MM.1S (cell line): ENCODE measurements around the gene SLIT3.

Experiments used
- DNase-seq: peaks from one replicate; pipeline ENCODE4 v3.0.0-alpha.2; 2015
- H2AFZ ChIP-seq: fragments of 300-600 bp; sonication (generic); 2 replicates; pipeline ENCODE4 v1.6.0; 2016; ENCODE audit warnings: antibody characterized with exemption, low read length
- H3F3A ChIP-seq: fragments of 300-600 bp; sonication (generic); 2 replicates; pipeline ENCODE4 v1.6.1; 2016; ENCODE audit warnings: mild to moderate bottlenecking, antibody characterized with exemption, low read length, moderate library complexity, mixed read lengths; ENCODE audit not compliant: insufficient read depth
- H3K27ac ChIP-seq: fragments of 300-600 bp; sonication (generic); 2 replicates; pipeline ENCODE4 v1.5.1; 2016; ENCODE audit warnings: mild to moderate bottlenecking, low read length
- H3K27me3 ChIP-seq: fragments of 300-600 bp; sonication (generic); replicated peaks from 2 replicates; pipeline ENCODE4 v1.6.0; 2016; ENCODE audit warnings: low read length; ENCODE audit not compliant: insufficient read depth
- H3K36me3 ChIP-seq: fragments of 300-600 bp; sonication (generic); replicated peaks from 2 replicates; pipeline ENCODE4 v1.6.1; 2016; ENCODE audit warnings: mild to moderate bottlenecking, low read length, mixed read lengths; ENCODE audit not compliant: insufficient read depth
- H3K4me1 ChIP-seq: fragments of 300-600 bp; sonication (generic); 2 replicates; pipeline ENCODE4 v1.6.1; 2016; ENCODE audit warnings: low read length, mixed read lengths
- H3K4me2 ChIP-seq: fragments of 300-600 bp; sonication (generic); 2 replicates; pipeline ENCODE4 v1.6.0; 2016; ENCODE audit warnings: low read depth, low read length
- H3K4me3 ChIP-seq: fragments of 300-600 bp; sonication (generic); 2 replicates; pipeline ENCODE4 v1.5.1; 2016; ENCODE audit warnings: low read length, mixed read lengths
- H3K79me2 ChIP-seq: fragments of 300-600 bp; sonication (generic); 2 replicates; pipeline ENCODE4 v1.6.1; 2016; ENCODE audit warnings: mixed run types, low read length, mixed read lengths
- H3K9ac ChIP-seq: fragments of 300-600 bp; sonication (generic); 2 replicates; pipeline ENCODE4 v1.6.1; 2016; ENCODE audit warnings: low read length, mixed read lengths
- H3K9me2 ChIP-seq: fragments of 300-600 bp; sonication (generic); replicated peaks from 2 replicates; pipeline ENCODE4 v1.6.1; 2016; ENCODE audit warnings: mild to moderate bottlenecking, low read length, mixed read lengths; ENCODE audit not compliant: insufficient read depth
- H3K9me3 ChIP-seq: fragments of 300-600 bp; sonication (generic); replicated peaks from 2 replicates; pipeline ENCODE4 v1.6.1; 2016; ENCODE audit warnings: mild to moderate bottlenecking, low read length, mixed read lengths; ENCODE audit not compliant: insufficient read depth
- H4K20me1 ChIP-seq: fragments of 300-600 bp; sonication (generic); 2 replicates; pipeline ENCODE4 v1.6.1; 2016; ENCODE audit warnings: mild to moderate bottlenecking, low read length, moderate library complexity, mixed read lengths; ENCODE audit not compliant: insufficient read depth
- EZH2 ChIP-seq: fragments of 300-600 bp; sonication (generic); optimal IDR thresholded peaks from 2 replicates; pipeline ENCODE3; 2017; ENCODE audit warnings: low read depth, mild to moderate bottlenecking, antibody characterized with exemption, low read length, mixed read lengths
- EZH2phosphoT487 ChIP-seq: fragments of 300-600 bp; sonication (generic); IDR thresholded peaks from 2 replicates; pipeline ENCODE4 v1.6.1; 2018; ENCODE audit warnings: antibody characterized with exemption, low read length
- TF ChIP-seq, protein P1 (sequence below): fragments of 300-600 bp; sonication (generic); IDR thresholded peaks from 2 replicates; pipeline ENCODE4 v1.5.1; 2016; ENCODE audit warnings: antibody characterized with exemption, low read length, mixed read lengths

The SLIT3 gene

DNA sequence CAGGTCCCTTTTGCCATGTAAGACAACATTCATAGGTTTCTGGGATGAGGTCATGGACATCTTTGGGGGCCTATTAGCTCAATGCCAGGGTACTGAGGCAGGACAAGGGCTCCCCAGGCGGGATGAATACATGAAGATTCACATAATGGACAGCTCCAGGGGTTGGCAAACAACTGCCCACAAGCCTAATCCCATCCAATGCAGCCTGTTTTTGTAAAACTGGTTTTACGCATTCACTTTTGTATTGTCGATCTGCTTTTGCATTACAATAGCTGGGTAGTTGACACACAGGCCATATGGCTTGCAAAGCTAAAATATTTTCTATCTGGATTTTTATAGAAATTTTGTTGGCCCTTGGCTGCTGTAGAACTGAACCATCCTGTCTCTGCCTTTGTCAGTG is 473.3 kb downstream of the SLIT3 start:
- Histone ChIP-seq H4K20me1 (no peaks in the 10 kb centered on the region), H3K36me3 (no peaks in the 10 kb centered on the region)
- TF ChIP-seq EZH2, result no peak
- no peak for TF ChIP-seq EZH2phosphoT487
- TF ChIP-seq, protein P1, sequence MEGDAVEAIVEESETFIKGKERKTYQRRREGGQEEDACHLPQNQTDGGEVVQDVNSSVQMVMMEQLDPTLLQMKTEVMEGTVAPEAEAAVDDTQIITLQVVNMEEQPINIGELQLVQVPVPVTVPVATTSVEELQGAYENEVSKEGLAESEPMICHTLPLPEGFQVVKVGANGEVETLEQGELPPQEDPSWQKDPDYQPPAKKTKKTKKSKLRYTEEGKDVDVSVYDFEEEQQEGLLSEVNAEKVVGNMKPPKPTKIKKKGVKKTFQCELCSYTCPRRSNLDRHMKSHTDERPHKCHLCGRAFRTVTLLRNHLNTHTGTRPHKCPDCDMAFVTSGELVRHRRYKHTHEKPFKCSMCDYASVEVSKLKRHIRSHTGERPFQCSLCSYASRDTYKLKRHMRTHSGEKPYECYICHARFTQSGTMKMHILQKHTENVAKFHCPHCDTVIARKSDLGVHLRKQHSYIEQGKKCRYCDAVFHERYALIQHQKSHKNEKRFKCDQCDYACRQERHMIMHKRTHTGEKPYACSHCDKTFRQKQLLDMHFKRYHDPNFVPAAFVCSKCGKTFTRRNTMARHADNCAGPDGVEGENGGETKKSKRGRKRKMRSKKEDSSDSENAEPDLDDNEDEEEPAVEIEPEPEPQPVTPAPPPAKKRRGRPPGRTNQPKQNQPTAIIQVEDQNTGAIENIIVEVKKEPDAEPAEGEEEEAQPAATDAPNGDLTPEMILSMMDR, result no peak

DNA sequence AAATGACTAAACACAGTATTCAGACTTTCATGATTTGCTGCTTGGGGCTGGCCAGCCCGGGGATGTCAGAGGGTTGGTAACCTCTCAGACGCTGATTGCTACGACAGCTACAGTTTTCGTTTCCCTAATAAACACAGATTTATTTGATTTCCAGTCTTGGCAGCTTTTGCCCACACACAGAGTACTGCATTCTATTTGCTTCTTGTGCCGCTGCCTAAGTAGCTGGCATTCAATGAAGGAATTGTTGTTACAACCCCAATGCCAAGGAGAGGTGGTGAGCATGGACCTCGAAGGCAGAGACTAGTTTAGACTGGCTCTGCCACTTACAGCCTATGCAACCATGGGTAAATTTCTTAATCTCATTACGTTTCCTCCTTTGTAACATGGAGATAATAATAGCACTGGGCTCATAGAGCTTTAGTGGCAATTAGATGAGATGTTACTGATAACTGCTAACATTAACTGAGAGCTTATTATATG is 474.7 kb downstream of the SLIT3 start:
- Histone ChIP-seq H2AFZ (no peak overlapping the region), H3K36me3 (no peaks in the 10 kb centered on the region), H3K9me3 (no peaks in the 10 kb centered on the region), H3K27ac (no peak overlapping the region), H3K9me2 (no peaks in the 10 kb centered on the region), H3K4me3 (no peak overlapping the region), H3K4me2 (no peak overlapping the region), H3K4me1 (no peaks in the 10 kb centered on the region), H3K79me2 (no peaks in the 10 kb centered on the region), H3K27me3 (no peaks in the 10 kb centered on the region), H3F3A (no peaks in the 10 kb centered on the region), H3K9ac (no peak overlapping the region), H4K20me1 (no peaks in the 10 kb centered on the region)
- DNase-seq, result no peak
- TF ChIP-seq EZH2, result no peak
- no peak for TF ChIP-seq EZH2phosphoT487
- TF ChIP-seq, protein P1, result no peak

More for the DNA sequence above, 473.3 kb downstream of the SLIT3 start:
- H3K9me2 ChIP-seq, result no peaks in the 10 kb centered on the region
- no peak overlapping the region for H3K4me2 ChIP-seq
- H3F3A ChIP-seq, result no peaks in the 10 kb centered on the region
- no peaks in the 10 kb centered on the region for H3K4me1 ChIP-seq
- no peak overlapping the region for H3K9ac ChIP-seq
- H3K79me2 ChIP-seq, result no peaks in the 10 kb centered on the region
- H3K27me3 ChIP-seq, result no peaks in the 10 kb centered on the region
- no peak overlapping the region for H3K27ac ChIP-seq
- no peak for DNase-seq
- H3K9me3 ChIP-seq, result no peaks in the 10 kb centered on the region
- H3K4me3 ChIP-seq, result no peak overlapping the region
- no peak overlapping the region for H2AFZ ChIP-seq

DNA sequence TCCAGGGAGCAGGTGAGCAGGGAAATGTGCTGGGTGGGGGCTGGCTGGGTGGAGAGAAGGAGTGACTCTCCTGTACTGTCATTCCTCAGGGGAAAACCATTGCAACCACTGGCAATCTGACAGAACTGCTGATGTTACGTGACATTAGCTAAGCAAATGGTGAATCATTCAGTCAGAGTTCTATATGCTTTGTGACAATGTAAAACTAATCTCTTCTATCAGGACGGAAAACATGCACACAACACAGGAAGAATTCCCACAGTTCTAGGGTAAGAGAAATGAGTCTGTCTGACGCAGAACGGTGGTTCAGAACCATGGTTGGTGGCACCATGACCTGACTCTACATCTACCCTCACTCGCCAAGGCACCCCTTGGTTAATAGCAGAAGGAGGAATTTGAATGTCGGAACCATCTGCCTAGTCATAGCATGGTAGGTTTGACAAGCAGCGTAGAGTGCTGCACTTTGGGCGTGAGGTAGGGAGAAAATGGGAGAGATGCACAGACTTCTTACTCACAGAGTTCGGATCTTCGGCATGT is 478.1 kb downstream of the SLIT3 start:
- no peak overlapping the region for H3K9ac ChIP-seq
- no peaks in the 10 kb centered on the region for H3K36me3 ChIP-seq
- no peaks in the 10 kb centered on the region for H3K27me3 ChIP-seq
- no peaks in the 10 kb centered on the region for H3K4me1 ChIP-seq
- no peaks in the 10 kb centered on the region for H3F3A ChIP-seq
- H3K9me3 ChIP-seq, result no peaks in the 10 kb centered on the region
- H2AFZ ChIP-seq, result no peak overlapping the region
- no peak overlapping the region for H3K27ac ChIP-seq
- no peak overlapping the region for H3K4me3 ChIP-seq
- no peaks in the 10 kb centered on the region for H4K20me1 ChIP-seq
- no peak overlapping the region for H3K4me2 ChIP-seq
- no peaks in the 10 kb centered on the region for H3K9me2 ChIP-seq
- DNase-seq, result no peak
- TF ChIP-seq EZH2phosphoT487 (no peak), EZH2 (no peak)
- TF ChIP-seq, protein P1, result no peak
- no peaks in the 10 kb centered on the region for H3K79me2 ChIP-seq
